Measurements from ENCODE around the gene RYR3.

Gene RYR3

GRCh38 chr15:33451385-33451784 lies 140.6 kb downstream of the RYR3 start:
- no peak for DNase-seq (ENCODE audit: low spot score)

GRCh38 chr15:33453761-33454160 lies 143.0 kb downstream of the RYR3 start:
- DNase-seq (ENCODE audit: low spot score), result no peak

- no peak for DNase-seq (ENCODE audit: low spot score)
These were observed 143.6 kb downstream of the RYR3 start for GRCh38 chr15:33454346-33454745.

GRCh38 chr15:33454996-33455395 lies 144.2 kb downstream of the RYR3 start:
- DNase-seq (ENCODE audit: low spot score), result no peak

GRCh38 chr15:33458421-33458820 lies 147.7 kb downstream of the RYR3 start:
- DNase-seq (ENCODE audit: low spot score), result no peak

GRCh38 chr15:33460166-33460805 lies 149.5 kb downstream of the RYR3 start:
- no peak for DNase-seq (ENCODE audit: low spot score)

- no peak for DNase-seq (ENCODE audit: low spot score)
These were observed 150.9 kb downstream of the RYR3 start for GRCh38 chr15:33461671-33462070.

GRCh38 chr15:33467146-33467815 lies 156.5 kb downstream of the RYR3 start:
- no peak for DNase-seq (ENCODE audit: low spot score)

GRCh38 chr15:33467816-33468163 lies 157.0 kb downstream of the RYR3 start:
- DNase-seq (ENCODE audit: low spot score), result no peak

GRCh38 chr15:33468740-33469139 lies 158.0 kb downstream of the RYR3 start:
- DNase-seq (ENCODE audit: low spot score), result no peak

GRCh38 chr15:33473005-33473404 lies 162.2 kb downstream of the RYR3 start:
- no peak for DNase-seq (ENCODE audit: low spot score)

- DNase-seq (ENCODE audit: low spot score), result no peak
These were observed 162.9 kb downstream of the RYR3 start for GRCh38 chr15:33473714-33474113.

GRCh38 chr15:33476076-33476475 lies 165.3 kb downstream of the RYR3 start:
- DNase-seq (ENCODE audit: low spot score), result no peak

GRCh38 chr15:33476908-33477307 lies 166.1 kb downstream of the RYR3 start:
- no peak for DNase-seq (ENCODE audit: low spot score)

- no peak for DNase-seq (ENCODE audit: low spot score)
These were observed 178.6 kb downstream of the RYR3 start for GRCh38 chr15:33489335-33489734.

- DNase-seq (ENCODE audit: low spot score), result no peak
These were observed 179.9 kb downstream of the RYR3 start for GRCh38 chr15:33490703-33491102.

- DNase-seq (ENCODE audit: low spot score), result no peak
These were observed 181.8 kb downstream of the RYR3 start for GRCh38 chr15:33492434-33493052.

- DNase-seq (ENCODE audit: low spot score), result no peak
These were observed 183.5 kb downstream of the RYR3 start for GRCh38 chr15:33494306-33494705.

- no peak for DNase-seq (ENCODE audit: low spot score)
These were observed 189.8 kb downstream of the RYR3 start for GRCh38 chr15:33500432-33501195.

GRCh38 chr15:33503681-33504080 lies 192.9 kb downstream of the RYR3 start:
- DNase-seq (ENCODE audit: low spot score), result no peak

GRCh38 chr15:33506781-33507296 lies 196.1 kb downstream of the RYR3 start:
- no peak for DNase-seq (ENCODE audit: low spot score)

- no peak for DNase-seq (ENCODE audit: low spot score)
These were observed 197.9 kb downstream of the RYR3 start for GRCh38 chr15:33508703-33509102.

- DNase-seq (ENCODE audit: low spot score), result no peak
These were observed 204.4 kb downstream of the RYR3 start for GRCh38 chr15:33515121-33515520.

Data from AG08395 (cell line).